HG02885 (cell line): ENCODE measurements around the gene IQSEC2.

ENCODE experiments used
- ATAC-seq: cut with Tn5 transposase; IDR thresholded peaks from one replicate; pipeline ENCODE4 v1.9.1; 2021; ENCODE audit warnings: mild to moderate bottlenecking; ENCODE audit not compliant: unreplicated experiment, poor library complexity

The IQSEC2 gene

DNA sequence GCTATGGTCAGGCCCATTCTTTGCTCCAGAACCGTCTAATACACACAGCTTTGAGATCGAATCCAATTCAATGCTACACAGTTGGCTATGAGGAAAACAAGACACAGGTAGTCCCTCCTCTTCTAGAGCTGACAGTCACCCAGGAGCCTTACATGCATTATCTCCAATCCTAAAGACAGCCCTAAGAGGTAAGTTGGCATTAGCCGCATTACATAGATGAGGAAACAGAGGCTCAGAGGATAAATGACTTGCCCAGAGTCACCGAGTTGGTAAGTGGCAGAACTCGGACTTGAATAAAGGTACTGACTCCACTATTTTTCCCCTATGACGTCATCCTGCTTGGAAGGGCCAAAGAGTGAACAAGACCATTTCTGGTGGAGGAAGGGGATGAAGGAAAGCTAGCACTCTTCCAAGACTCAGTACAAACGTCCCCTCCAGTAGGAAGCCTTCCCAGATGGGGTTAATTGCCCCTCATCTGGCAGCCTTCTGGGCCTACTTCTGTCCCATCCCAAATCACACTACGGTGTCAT lies 8.5 kb downstream of the IQSEC2 start:
- ATAC-seq: no peak

DNA sequence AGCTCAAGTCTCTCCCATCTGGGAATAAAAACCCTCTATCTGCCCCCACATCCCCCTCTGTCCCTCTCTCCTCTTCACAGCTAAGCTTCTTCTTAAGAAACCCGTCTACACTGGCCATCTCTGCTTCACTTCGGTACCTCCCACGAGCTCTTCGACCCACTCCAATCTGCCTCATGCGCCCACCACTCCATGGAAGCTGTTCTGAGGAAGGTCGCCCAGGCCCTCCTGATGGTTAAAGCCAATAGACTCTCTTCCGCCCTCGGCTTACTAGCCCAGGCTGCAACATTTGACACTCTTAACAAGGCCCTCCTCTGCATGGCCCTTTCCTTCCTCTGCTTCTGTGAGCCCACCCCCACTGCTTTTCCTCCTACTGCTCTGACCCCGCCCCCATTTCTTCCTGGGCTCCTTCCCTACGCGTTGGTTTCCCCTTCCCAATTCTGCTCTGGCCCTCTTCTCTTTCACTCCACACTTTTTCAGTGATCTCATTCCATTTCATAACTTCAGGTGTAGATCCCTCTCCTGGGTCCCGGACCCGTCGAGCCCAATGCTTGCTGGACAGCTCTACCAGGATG lies 11.8 kb downstream of the IQSEC2 start:
- no peak for ATAC-seq

DNA sequence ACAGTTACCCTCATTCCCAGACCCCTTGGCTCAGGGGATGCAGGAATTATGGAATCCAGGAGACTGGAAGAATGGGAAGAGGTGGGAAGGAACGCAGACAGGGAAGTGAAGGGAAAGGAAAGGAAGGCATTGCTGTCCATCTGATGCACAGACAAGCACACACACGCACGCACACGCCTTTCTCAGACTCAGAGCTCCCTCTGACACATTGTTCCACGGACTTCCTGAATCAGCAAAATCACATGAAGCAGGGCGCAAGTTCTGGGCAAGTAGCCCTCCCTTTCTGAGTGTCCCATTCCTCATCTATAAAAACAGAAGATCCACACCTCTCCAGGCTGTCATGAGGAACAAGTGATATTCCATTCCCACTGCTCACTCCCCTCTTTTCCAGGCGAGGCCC lies 13.2 kb downstream of the IQSEC2 start:
- ATAC-seq: no peak

DNA sequence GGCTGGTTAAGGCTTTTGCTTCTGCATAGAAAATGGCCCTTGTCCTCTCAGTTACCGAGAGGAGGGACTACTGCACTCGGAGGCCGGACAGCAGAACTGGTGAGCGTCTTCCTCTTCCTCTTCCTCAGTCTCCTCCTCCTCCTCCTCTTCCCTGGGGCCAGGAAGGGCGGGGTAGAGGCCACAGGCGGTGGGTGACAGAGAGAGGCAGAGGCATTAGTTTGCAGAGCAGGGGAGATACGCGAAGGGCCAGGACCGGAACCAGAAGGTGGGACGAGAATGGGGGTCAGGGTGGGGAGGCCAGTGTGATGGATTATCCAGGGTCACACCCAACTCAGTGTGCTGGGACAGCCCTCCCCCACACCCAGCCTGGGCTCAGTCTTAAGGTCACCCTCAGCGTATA lies 14.5 kb downstream of the IQSEC2 start:
- ATAC-seq: no peak

DNA sequence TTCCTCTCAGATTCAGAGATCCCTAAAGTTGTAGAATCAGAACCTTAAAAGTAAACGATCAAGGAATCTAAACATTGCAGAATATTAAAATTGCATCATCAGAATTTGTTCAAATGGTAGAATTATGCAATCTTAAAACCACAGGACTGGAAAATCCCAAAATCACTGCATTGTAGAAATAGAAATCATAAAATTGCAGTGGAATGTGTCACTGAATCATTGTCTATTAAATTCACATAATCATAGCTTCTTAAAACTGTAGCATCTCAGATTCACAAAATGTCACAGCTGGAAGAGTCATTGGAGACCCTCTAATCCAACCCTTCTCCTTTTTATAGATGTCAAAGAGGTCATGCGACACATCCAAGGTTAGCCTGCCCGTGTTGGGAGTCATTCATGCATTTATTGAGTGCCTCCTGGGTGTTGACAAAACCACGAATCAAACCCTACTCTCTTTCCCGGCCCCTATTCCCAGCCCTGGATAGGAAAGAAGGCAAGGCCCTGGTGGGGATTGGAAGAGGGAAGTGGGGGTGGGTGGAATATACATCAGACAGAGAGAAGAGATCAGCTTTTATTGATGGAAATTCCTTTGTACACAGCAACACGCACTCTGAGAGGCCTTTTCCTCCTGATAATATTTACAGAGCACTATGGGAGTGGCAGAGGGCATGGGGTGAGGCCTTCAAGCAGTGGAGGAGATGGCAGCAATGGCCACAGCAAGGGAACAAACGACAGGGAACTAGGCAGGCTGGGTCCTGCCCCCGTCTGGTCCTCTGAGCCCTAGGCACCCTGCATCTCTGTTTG lies 15.4 kb downstream of the IQSEC2 start:
- ATAC-seq: no peak

DNA sequence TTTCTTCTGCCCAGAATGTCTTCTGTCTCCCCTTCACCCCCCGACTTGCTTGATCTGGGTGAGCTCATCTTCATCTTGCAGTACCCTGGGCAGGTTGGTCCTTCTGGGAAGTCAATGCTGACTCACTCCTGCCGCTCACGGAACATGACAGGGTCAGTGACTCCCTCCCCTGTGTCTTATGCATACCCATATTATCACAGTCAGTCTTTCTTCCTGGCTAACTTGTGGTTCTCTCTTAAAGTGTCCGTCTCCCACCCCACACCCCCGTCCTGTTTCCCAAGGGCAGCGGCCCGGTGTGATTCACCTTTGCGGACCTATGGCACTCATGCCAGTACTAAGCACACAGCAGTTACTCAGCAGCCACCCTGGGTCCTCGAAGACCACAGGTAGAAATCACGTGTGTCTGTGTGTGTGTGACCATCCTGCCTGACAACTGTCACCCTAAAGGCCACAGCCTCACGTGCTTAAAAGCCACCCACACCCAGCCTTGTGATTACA lies 17.7 kb downstream of the IQSEC2 start:
- ATAC-seq: no peak

DNA sequence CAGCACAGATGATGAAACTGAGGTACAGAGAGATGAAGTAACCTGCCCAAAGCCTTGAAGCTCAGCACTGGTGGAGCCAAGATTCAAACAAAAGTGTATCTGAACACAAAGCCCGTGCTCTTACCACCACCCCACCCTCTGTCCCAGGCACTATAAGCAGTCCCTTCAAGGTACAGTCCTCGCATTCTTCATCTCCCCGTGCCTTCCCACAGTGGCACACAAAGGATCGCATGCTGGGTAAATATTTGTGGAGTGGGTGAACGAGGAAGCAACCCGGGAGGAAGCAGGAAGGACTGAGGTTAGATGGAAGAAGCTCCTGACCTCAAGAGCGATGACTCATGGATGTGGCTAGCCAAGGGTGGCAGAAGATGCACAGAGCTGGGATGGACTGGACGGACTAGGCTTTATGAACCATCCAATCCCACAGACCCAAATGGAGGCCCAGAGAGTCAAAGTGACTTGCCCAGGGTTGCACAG lies 18.4 kb downstream of the IQSEC2 start:
- ATAC-seq: no peak

DNA sequence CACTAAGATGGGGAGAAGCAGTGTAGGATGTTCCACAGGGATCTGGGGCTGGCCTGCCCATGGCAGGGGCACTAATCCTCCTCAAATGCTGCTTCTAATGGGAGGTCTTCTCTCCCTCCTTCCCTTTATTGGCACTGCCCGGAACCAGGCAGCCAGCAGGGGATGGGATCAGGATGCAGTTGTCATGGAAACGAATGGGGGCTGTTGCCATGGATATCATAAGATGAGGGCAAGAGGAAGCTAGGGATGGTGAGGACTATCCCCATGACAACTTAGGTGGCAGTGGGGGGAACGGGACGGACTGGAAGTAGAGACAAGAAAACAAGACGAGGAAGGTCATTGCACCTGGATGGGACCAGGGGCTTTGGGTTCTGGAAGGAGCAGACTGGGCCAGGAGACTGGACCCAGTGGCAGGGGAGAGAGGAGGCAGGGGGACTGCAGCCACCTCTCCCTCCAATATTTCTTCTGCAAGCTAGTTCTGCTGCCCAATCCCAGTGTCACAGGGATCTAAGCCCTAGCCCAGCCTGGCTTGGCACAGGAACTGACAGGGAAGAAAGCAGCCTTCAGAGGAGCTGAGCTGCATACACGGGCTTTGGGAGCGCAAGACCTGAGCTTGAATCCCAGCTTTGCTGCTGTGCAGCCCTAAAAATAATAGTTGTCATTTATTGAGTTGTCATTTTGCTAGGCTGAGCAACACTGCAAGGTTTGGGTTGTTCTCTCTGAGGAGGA lies 19.0 kb downstream of the IQSEC2 start:
- ATAC-seq: no peak

DNA sequence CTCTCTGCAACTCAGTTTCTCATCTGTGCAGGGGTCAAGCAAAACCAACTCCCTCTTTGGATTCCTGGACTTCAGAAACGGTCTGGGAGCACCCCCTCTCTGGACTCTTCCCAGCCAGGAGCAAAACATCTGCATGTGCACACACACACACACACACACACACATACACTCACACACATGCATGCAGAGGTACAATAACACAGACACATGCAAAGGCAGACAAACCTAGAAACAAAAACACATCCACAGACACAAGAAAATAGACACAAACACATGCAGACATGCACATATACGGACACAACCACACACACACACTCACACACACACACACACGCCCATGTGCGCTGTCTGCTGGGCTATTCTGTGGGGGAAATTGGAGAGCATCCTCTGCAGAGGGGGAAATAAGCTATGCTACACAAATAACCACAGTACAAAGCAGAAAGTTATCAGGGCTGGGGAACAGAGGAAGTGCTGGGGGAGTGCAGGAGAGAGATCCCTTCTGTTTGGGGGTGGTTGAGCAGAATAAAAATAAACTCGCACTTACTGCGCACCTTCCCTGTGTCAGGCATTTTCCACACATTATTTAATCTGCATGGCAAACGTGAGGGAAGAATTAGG lies 19.9 kb downstream of the IQSEC2 start:
- ATAC-seq: no peak

DNA sequence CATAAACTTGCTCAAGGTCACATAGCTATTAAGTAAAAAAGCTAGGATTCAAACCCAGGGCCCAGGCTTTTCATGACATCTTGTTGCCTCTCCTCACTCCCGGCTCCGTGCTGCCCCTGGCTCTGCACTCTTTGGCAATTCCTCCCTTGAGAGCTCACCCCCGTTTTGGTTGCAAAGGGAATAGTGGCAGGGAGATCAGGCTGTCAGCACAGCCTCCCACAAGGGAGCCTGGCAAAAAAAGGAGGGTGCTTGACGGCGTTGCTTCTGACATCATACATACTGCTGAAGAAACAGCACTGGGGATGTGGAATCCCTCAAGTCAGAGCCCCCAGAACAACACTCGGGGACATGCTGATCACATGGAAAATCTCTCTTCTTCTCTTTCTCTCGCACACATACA lies 20.5 kb downstream of the IQSEC2 start:
- ATAC-seq: no peak

DNA sequence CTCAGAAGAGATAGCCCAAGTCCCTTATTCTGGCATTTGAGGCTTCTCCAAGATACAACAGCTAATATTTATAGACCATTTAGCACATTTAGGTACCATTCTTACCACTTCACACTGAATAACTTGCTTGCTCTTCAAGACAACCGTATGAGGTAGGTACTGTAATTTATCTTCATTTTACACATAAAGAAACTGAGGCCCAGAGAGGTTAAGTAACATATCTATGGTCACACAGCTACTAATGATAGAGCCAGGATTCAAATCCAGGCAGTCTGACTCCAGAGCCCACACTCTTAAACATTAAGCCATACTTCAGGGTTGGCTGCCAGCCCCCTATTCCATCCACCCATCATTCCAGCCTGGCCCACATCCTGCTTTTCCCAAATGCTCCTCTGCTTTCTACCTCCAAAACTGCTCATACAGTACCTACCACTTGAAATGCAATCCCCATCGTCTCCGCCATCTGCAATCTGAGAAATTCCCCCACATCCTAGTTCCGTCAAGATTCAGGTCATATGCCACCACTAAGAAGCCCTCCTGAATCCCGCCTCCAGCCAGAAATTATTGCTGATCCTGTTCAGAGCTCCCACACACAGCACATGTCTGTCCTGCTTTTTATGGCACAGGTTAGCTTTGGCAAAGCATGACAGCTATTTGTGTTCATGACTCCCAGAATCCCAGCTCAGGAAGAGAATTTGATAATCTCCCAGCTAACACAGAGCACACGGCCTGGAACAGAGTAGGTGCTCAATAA lies 23.5 kb downstream of the IQSEC2 start:
- ATAC-seq: no peak

DNA sequence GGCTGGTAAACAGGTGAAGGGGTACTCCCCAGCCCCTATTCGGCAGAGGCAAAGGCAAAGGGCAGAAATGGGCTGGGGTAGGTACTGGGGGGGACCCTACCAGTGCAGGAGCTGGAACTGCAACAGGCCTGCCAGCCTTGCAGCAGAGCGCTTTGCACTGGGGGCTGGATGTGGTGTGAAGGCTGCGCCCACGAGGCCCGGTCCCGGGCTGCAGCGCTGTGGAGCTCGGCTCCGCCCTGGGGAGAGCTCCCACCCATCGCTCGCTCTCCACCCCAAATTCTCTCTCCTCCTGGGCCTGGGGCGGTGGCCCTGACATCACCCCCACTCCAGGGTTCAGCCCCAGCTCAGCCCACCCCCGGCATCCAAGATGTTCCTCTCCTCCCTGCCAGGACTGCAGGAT lies 24.2 kb downstream of the IQSEC2 start:
- ATAC-seq: no peak

DNA sequence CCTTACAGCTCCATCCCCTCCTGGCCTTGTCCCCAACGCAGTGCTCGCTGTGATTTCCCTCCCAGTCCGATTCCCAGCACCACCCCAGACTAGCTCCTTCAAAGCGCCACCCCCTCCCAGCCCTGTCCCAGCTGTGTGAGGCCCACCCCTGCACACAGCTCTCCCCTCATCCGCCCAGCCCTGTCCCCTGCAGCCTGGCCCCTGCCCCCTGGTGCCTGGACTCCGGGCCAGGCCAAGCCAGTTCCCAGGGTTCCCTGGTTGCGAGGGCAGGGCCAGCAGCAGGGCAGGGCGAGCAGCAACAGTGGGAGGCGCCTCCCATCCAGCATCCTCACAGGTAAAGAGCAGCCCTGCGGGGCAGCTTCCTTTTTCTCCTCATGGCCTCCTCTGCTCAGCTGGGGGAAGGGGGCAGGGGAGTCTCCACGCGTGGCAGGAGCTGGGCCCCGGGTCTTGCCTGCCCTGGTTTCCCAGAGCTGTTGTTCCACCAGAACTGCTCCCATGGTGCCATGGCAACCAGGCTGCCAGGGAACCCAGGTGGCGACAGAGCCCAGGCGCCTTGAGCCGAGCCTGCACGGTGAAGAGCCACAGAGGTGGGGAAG lies 24.8 kb downstream of the IQSEC2 start:
- ATAC-seq: no peak

DNA sequence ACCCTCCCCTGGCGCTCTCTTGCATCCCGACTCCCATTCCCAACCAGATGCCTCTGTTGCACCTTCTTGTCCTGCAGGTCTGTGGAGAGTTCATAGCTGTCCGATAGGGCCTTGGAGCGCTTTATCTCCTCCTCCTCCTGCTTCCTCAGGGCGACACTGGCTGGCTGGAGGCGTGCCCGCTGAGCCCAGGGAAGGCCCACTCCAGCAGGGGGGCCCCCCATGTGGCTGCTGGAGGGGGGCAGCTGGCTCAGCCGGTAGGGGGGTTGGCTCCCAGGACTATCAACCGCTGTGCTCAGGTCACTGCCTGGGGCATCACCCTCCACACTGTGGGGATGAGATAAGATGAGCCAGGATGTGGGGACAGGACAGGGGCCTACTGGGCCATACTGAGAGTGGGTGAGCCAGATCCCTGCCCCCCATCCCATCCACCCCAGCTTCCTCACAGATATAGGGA lies 25.6 kb downstream of the IQSEC2 start:
- no peak for ATAC-seq

DNA sequence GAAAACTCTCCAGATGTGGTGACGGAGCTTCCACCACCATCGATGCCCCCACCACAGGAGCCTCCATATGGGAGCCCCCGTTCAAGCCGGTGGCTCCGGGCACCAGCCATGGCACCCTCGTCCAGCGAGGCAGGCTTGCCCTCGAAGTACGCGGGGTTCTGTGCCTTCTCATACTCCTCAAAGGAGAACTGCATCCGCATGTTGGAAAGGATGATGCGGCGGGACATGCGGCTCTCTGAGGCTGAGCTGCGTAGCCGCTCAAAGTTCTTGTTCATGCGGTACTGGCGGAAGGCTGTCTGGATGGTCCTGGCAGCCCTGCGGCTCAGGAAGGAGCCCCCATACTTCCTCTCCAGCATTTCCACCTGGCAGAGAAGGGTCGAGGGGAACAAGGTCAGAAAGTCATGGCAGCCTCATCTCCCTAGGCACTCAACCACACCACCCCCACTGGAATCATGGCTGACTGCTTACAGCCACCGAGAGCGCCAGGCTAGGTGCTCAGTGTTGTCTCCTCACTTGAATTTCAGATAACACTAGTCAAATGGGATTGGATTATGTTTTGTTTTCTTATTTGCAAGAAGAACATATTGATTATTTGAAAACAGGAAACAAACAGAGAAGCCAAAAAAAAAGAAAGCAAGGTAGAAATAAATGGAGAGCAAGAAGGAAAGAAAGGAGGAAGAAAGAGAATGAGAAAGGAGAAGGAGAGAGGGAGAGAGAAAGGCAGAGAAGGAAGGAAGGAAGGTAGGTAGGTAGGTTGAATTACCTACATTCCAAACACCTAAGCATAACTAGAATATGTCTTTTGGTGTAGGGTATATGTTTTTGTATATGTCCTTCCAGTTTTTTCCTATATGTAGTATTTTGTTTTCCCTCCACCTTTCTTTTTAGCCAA lies 26.6 kb downstream of the IQSEC2 start:
- ATAC-seq: no peak

DNA sequence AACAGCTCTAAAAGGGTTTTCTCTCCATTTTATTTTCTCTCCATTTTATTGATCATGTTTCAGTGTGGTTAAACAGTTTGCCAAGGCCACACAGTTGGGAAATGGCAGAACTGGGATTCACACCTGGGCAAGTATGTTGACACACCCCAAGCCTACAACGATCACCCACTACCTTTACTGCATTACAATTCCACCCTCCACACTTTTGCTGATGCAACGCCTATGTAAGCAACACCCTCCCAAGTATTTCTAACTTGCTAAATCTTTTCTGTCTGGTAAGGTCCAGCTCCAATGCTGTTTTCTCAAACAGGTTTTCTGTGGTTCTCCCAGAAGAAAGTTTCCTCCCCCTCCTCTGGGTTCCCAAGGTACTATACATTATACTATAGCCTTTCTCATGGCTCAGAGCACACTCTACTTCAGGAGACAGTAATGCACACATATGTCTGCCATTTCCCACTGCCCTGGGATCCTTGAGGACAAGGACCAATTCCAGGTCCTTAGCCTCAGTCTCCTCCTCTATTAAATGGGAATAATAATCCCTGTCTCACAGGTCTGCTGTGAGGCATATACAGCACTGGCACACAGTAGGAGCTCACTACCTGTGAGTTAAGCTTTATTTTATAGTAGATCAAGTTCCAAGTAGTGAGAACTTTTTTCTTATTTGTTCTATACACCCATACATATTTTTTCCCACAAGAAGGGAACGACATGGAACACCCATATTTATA lies 27.9 kb downstream of the IQSEC2 start:
- ATAC-seq: no peak

DNA sequence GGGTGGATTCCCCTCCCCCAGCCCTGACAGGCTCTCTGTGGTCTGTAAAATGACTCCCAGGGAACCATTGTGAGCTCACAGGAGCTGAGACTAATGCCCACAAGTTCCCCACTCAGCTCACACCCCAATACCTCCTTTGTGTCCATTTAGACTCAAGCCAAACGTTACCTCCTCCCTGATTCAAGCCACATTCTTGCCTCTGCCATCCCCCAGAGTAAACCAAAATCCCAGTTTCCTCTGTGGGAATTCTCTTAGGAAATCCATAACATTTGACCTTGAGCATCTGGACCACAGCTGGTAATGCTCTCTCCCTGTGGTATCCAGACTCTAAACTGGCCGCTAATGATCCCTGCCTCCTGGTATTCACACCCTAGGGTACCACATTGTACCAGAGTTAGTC lies 30.1 kb downstream of the IQSEC2 start:
- ATAC-seq: no peak

DNA sequence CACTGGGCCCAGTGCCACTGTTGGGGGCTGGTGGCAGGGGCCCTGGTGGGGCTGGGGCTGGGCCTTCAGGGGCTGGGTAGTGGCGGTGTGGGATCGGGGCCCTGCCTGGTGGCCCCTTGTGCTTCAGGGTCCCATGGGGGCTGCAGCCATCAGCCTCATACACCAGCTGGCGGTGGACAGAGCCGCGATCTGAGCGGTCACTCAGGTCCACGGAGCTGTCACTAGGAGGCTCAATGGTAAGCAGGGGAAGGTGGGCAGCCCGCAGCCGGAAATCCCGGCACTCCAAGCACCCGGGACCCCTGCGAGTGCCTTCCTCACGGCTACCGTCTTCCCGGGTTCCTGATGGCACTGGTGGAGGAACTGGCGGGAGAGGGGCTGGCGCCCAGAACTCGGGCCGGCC lies 30.8 kb downstream of the IQSEC2 start:
- no peak for ATAC-seq
